IPS DF 4.7 (cell line): ENCODE data around the gene SCARB1.
"Not testable (repeated sequence)": the region's sequence is repeated elsewhere in the genome, so short reads cannot be mapped to it uniquely, and the experiment has no call there.

Experiments
- DNase-seq: peaks from one replicate; pipeline ENCODE4 v3.0.0-alpha.2; 2013; ENCODE audit warnings: low spot score; ENCODE audit errors: extremely low read depth

Gene SCARB1

GRCh38 chr12:124863416-124864325, at the start of gene SCARB1:
SCARB1 (minus strand) TSS chr12:124863864; CDS start chr12:124863720, 144 bp downstream.
- DNase-seq, result no peak

DNA sequence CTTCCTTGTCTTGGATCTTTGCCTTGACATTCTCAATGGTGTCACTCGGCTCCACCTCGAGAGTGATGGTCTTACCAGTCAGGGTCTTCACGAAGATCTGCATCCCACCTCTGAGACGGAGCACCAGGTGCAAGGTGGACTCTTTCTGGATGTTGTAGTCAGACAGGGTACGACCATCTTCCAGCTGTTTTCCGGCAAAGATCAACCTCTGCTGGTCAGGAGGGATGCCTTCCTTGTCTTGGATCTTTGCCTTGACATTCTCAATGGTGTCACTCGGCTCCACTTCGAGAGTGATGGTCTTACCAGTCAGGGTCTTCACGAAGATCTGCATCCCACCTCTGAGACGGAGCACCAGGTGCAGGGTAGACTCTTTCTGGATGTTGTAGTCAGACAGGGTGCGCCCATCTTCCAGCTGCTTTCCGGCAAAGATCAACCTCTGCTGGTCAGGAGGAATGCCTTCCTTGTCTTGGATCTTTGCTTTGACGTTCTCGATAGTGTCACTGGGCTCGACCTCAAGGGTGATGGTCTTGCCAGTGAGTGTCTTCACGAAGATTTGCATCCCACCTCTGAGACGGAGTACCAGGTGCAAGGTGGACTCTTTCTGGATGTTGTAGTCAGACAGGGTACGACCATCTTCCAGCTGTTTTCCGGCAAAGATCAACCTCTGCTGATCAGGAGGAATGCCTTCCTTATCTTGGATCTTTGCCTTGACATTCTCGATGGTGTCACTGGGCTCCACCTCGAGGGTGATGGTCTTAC, 49.0 kb upstream of the SCARB1 start:
- DNase-seq, result not testable (repeated sequence)

- not testable (repeated sequence) for DNase-seq
Measured at GRCh38 chr12:124911521-124911920, 47.9 kb upstream of the SCARB1 start.

GRCh38 chr12:124910561-124911478, 47.2 kb upstream of the SCARB1 start:
- DNase-seq, result no peak

GRCh38 chr12:124909831-124910560, 46.3 kb upstream of the SCARB1 start:
- no peak for DNase-seq

DNA sequence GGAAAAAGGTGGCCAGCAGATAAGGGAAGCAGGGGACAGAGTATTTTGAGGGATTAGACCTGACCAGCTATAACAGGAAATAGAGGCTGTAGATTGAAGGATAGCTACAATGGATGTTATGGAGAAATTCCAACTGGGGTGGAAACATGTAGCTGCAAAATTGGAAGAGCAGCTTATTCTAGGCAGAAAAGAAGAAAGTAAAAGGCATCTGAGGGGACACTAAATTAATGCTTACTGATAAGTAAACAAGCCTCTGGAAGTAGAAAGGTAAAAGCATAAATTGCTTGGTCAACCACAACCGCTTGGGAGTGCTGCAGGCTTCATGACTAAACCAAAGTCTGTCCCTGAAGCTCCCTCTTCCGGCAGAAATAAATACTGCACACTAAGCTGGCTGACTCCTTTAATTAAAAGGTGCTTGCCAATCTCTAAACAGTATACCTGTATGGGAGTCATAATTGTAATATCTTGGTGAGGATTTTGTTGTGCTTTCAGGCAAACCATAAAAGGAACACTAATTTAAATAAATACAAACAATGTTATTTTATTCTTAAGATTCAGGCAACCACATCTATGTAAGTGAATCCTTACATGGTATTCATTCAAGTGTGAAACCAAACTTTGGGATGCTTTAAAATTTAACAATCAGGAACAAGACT, 43.1 kb upstream of the SCARB1 start:
- DNase-seq, result no peak

DNA sequence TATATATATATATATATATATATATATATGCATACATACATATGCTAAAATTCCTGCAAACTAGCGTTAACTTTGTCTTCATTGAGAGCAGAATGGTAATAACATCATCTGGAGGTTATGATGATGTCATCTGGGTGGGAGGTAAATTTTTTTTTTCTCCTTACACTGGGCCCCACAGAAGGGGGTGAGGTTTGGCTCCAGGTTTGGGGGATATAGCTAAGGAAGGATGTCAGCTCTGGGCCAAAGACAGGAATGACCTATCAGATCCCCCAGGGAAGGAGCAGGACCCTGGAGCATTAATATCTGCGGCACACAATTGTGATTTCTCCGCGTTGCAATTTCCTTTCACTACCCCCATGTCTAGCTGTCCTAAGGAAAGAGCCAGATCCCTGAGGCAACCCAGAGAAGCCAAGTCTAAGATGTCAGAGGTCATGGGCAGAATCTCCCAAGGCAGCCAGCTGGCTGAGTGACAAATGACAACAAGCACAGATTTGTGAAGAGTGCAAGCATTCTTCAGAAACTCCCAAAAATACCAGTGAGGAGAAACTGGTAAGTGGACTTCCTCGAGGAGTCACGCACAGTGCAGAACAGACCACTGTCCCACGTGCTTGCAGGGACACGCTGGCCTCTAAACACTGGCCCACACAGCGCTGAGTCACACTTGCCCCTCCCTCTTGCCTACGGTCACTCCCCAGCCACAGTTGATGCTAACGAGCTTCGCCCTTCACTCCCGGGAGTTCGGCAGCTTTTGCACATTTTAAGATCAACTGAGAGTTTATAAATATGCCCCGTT, 40.8 kb upstream of the SCARB1 start:
- DNase-seq, result no peak

- no peak for DNase-seq
Measured at GRCh38 chr12:124902916-124903315, 39.3 kb upstream of the SCARB1 start.

GRCh38 chr12:124901003-124901402, 37.3 kb upstream of the SCARB1 start:
- no peak for DNase-seq

DNA sequence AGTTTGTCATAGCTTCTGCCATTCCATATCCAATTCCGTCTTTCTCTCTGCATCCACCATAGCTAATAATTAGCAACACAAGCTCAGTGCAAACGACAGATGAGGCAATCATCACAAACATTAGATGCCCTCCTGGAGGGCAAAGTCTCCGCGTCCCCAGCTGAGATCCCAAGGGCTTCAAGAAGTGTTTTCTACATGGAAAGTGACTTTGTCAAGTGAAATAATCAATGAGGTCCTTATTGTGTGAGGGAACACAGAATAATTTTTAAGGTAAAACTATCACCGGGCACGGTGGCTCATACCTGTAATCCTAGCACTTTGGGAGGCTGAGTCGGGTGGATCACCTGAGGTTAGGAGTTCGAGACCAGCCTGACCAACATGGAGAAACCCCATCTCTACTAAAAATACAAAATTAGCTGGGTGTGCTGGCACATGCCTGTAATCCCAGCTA, 36.7 kb upstream of the SCARB1 start:
- DNase-seq, result not testable (repeated sequence)

DNA sequence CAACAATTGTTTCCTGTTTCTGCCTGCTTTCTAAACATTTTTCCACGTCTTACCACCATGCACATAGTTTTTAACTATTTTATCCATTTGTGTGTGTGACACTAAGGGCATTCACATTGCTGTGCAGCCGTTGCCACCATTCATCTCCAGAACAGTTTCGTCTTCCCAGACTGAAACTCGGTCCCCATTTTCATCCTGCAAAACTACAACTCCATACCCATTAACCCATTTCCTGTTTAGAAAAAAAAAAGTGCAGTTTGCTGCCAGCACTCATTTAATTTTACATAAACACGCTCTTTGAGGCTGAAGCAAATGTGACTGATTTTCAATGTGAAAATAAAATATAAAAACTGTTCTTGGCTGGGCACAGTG, 35.2 kb upstream of the SCARB1 start:
- no peak for DNase-seq

GRCh38 chr12:124898200-124898922, 34.7 kb upstream of the SCARB1 start:
- no peak for DNase-seq

- no peak for DNase-seq
Measured at GRCh38 chr12:124896461-124896860, 32.8 kb upstream of the SCARB1 start.

GRCh38 chr12:124893792-124894516, 30.3 kb upstream of the SCARB1 start:
- no peak for DNase-seq

DNA sequence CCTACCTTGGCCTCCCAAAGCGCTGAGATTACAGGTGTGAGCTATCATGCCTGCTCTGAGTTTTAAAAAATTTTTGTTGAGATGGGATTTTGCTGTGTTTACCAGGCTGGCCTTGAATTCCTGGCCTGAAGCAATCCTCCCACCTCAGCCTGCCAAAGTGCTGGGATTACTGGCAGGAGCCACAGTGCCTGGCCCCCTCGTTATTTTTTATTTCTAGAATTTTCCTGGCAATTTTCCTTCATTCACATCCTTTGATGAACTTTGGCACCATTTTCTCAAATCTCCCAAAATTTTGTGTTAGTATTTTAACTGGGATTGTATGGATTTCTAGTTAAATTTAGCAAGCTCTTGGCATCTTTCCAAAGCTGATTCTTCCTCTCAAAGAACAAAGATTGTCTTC, 24.6 kb upstream of the SCARB1 start:
- DNase-seq, result no peak

DNA sequence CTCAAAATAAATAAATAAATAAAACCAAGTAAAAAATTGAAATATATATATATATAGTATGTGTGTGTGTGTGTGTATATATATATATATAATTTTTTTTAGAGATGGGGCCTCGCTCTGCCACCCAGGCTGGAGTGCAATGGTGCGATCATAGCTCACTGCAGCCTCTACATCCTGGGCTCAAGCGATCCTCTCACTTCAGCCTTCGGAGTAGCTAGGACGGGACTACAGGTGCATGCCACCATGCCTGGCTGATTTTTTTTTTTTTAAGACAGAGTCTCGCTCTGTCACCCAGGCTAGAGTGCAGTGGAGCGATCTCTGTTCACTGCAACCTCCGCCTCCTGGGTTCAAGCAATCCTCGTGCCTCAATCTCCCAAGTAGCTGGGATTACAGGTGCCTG, 24.1 kb upstream of the SCARB1 start:
- DNase-seq, result not testable (repeated sequence)

- DNase-seq, result no peak
Measured at GRCh38 chr12:124884587-124885438, 21.1 kb upstream of the SCARB1 start.
